T-cell (primary cell): ENCODE measurements around the gene SLC25A24. TPM values are rescaled to one million over a fixed set of nuclear protein-coding genes. Genes with fewer than 3 reads are reported as not detected.
"Not testable (repeated sequence)": the region's sequence is repeated elsewhere in the genome, so short reads cannot be mapped to it uniquely, and the experiment has no call there.

ENCODE experiments used
- ATAC-seq, 4 experiments: fragments of 200-7000 bp in 3 of 4; fragments of 150-1000 bp in 1 of 4; cut with Tn5 transposase; replicated peaks in 1 of 4; 1 replicate in 3 of 4; 2 replicates in 1 of 4; pipeline ENCODE4 v1.10.0; 2021; ENCODE audit warnings: moderate library complexity in 3 of 4, mild to moderate bottlenecking in 2 of 4, moderate number of reproducible peaks in 1 of 4
- CTCF ChIA-PET, 2 donors: fragments of 300-600 bp; sonication (Branson Sonifier 250); formaldehyde crosslinking; loops; one replicate each; lab custom pipeline; 2022; ENCODE audit warnings: antibody characterized with exemption in 2 of 2; lab: Charles Lee
- POLR2A ChIA-PET, 2 donors: fragments of 300-600 bp; sonication (Branson Sonifier 250); formaldehyde crosslinking; loops; one replicate each; lab custom pipeline; 2022; ENCODE audit warnings: antibody characterized with exemption in 2 of 2; lab: Charles Lee
- DNase-seq, 35 experiments: peaks; one replicate each; pipeline versions ENCODE4 v3.0.0 to v3.0.0-alpha.2; 2013 to 2023
- H3K27ac ChIP-seq: one replicate; pipeline ENCODE4 v1.5.1; 2013; ENCODE audit warnings: low read length
- H3K27me3 ChIP-seq, 2 experiments: replicated peaks in 1 of 2; 1 replicate in 1 of 2; 2 replicates in 1 of 2; pipeline versions ENCODE4 v1.6.1 to v1.7.0; 2013; ENCODE audit warnings: low read length in 1 of 2, mixed read lengths in 1 of 2; ENCODE audit not compliant: control insufficient read depth in 2 of 2, insufficient read depth in 2 of 2; ENCODE audit errors: extremely low read depth in 1 of 2
- H3K36me3 ChIP-seq, 2 donors: 1 replicate in 1 of 2; 2 replicates in 1 of 2; pipeline versions ENCODE4 v1.6.1 to v1.7.0; 2013; ENCODE audit warnings: low read length in 1 of 2; ENCODE audit not compliant: control insufficient read depth in 2 of 2, insufficient read depth in 1 of 2; ENCODE audit errors: extremely low read depth in 1 of 2
- H3K4me1 ChIP-seq, 2 experiments: 1 replicate in 1 of 2; 2 replicates in 1 of 2; pipeline versions ENCODE4 v1.6.1 to v1.7.0; 2013; ENCODE audit warnings: low read length in 2 of 2, mixed read lengths in 1 of 2; ENCODE audit not compliant: insufficient read depth in 2 of 2, control insufficient read depth in 1 of 2; ENCODE audit errors: extremely low read depth in 1 of 2
- H3K4me3 ChIP-seq, 2 donors: 1 replicate in 1 of 2; 2 replicates in 1 of 2; pipeline versions ENCODE4 v1.5.1 to v1.7.0; 2013; ENCODE audit warnings: mild to moderate bottlenecking in 2 of 2, low read length in 1 of 2, moderate library complexity in 1 of 2; ENCODE audit not compliant: control insufficient read depth in 1 of 2; ENCODE audit errors: extremely low read depth in 1 of 2
- H3K9me3 ChIP-seq: 2 replicates; pipeline ENCODE4 v1.7.0; 2013
- H3K27ac Mint-ChIP-seq, 2 donors: one replicate each; pipeline ENCODE4 v1.8.0; 2020 to 2021; ENCODE audit warnings: mild to moderate bottlenecking in 2 of 2, mixed read lengths in 2 of 2
- H3K27me3 Mint-ChIP-seq, 2 donors: one replicate each; pipeline ENCODE4 v1.8.0; 2021 to 2022; ENCODE audit warnings: mixed read lengths in 2 of 2
- H3K36me3 Mint-ChIP-seq: one replicate; pipeline ENCODE4 v1.8.0; 2021; ENCODE audit warnings: mixed read lengths
- H3K4me1 Mint-ChIP-seq, 3 donors: one replicate each; pipeline ENCODE4 v1.8.0; 2020 to 2022; ENCODE audit warnings: mixed read lengths in 3 of 3, mild to moderate bottlenecking in 1 of 3
- H3K4me3 Mint-ChIP-seq, 3 donors: one replicate each; pipeline ENCODE4 v1.8.0; 2020 to 2022; ENCODE audit warnings: mild to moderate bottlenecking in 3 of 3, mixed read lengths in 3 of 3, moderate library complexity in 3 of 3
- H3K9me3 Mint-ChIP-seq, 3 donors: one replicate each; pipeline ENCODE4 v1.8.0; 2020 to 2022; ENCODE audit warnings: mixed read lengths in 3 of 3
- WGBS: methylation state at CpG from one replicate; pipeline ENCODE4 v1.1.5; 2013; ENCODE audit warnings: missing lambda C conversion rate; ENCODE audit not compliant: insufficient coverage; 5-methylcytosine and 5-hydroxymethylcytosine counted together
- total RNA-seq, 35 experiments: library from RNA in 6 of 35; stranded (reverse) in 6 of 35; fragments of 120-200 nt in 1 of 35; gene quantifications; one replicate each; pipeline versions ENCODE4 v1.2.1 to v1.2.4 and lab custom pipeline; 2013 to 2026

The SLC25A24 gene
- total RNA-seq, 5 donors from 2014 or later (not counting 1 experiment from before 2014, with no cell fraction given): 8.9 to 19.3 (median 15.5) TPM

DNA sequence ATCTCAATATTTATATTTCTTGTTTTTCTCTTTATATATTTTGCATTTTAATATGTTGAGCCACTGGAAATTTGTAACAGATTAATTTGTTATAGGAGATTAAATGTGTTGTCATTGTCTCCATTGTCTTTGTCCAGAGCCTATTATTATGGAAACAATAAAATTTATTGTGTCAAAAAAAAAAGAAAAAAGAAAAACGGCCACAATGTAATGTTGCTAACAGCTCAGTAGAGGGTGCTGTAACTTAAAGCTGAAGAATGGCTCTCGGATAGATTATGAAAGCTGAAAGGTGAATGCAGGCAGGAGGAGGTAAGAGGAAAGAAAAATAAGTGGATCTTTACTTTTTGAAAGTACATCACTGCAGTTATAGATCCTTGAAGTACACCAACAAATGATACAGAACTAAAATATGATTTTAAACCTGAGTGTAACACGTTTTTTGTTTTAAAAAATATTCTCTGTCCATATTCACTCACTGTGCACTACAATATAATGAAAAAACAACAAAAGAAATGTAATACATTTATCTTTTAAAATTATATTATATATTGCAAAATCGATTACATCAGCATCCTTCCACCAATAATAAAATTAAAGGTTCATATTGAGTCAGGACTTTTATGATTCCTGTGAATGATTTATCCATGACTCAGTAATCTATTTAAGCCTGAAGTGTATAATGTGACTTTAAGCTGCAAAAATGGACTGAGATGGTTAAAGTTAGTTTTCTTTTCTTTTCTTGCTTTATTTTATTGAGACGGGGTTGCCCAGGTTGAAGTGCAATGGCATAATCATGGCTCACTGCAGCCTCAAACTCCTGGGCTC, 14.7 kb upstream of the SLC25A24 start:
- H3K4me3 Mint-ChIP-seq, H3K36me3 Mint-ChIP-seq, H3K4me1 Mint-ChIP-seq, CTCF ChIA-PET, POLR2A ChIA-PET, H3K36me3 ChIP-seq, H3K27ac Mint-ChIP-seq, H3K9me3 ChIP-seq, H3K27me3 ChIP-seq, H3K27ac ChIP-seq, H3K9me3 Mint-ChIP-seq, H3K4me1 ChIP-seq, H3K4me3 ChIP-seq: not testable (repeated sequence)
- peaks cover 15 to 18% of the 10 kb centered on the region in 2 donors for H3K27me3 Mint-ChIP-seq
- no CpG with 5 or more reads among the region's 5 CpGs for WGBS
- peak in 1 of 35 experiments; percentile 42 for DNase-seq
- ATAC-seq: peak in 3 of 4 experiments; percentile 61 to 81 (median 66)

DNA sequence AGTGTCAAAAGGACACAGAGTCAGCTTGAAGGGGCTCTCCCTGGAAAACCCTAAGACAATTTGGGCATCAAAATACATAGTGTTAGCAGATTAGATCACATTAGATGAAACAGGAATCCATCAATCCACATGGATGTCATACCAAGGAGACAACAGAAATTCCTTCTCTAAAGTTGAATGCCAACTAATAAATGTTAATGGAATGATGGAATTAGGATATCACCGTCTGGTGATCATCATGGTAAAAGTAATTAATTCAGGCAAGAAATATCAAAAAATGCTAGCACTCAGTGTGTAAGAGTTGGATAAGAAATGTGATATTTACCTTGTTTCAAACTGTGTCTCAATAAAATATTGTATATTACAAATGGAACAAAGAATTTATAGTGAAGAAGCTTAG, 10.9 kb upstream of the SLC25A24 start:
- no peaks in the 10 kb centered on the region for H3K36me3 Mint-ChIP-seq
- Histone ChIP-seq H3K9me3 (no peaks in the 10 kb centered on the region), H3K36me3 (no peaks in the 10 kb centered on the region), H3K4me1 (peaks cover 0 to 4% of the 10 kb centered on the region in 2 experiments), H3K27me3 (peaks cover 0 to 12% of the 10 kb centered on the region in 2 experiments), H3K4me3 (no peak overlapping the region), H3K27ac (no peak overlapping the region)
- ATAC-seq: no peak
- DNase-seq: no peak
- H3K4me3 Mint-ChIP-seq: no peak overlapping the region
- no peak overlapping the region for H3K27ac Mint-ChIP-seq
- no peaks in the 10 kb centered on the region for H3K9me3 Mint-ChIP-seq
- POLR2A ChIA-PET: no interaction called here
- CTCF ChIA-PET: no interaction called here
- no CpG with 5 or more reads among the region's 1 CpG for WGBS
- peaks cover 28 to 34% of the 10 kb centered on the region in 2 donors for H3K27me3 Mint-ChIP-seq
- peaks cover 7 to 10% (median 9%) of the 10 kb centered on the region in 3 donors for H3K4me1 Mint-ChIP-seq

DNA sequence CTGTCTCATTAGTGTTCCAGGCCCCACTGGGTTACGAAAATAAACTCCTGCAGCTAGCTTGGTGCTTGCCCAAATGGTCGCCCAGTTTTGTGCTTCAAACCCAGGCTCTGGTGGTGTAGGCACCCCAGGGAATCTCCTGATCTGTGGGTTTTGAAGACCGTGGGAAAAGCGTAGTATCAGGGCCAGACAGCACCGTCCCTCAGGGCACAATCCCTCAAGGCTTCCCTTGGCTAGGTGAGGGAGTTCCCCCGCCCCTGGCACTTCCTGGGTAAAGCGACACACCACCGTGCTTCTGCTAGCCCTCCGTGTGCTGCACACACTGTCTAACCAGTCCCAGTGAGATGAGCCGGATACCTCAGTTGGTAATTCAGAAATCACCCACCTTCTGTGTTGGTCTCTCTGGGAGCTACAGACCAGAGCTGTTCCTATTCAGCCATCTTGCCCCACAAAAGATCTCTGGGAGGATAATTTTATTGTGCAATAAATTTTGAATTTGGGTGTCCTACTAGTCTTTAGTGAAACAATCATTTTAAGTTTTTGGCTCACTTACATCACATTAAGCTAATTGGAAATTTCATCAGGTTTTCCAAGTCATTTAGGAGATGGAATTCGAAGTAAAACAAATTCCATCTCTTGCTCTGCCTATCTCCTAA, 9.4 kb upstream of the SLC25A24 start:
- DNase-seq (peak in 5 of 35 experiments; percentile 1 to 24 (median 4)), ATAC-seq (peak in 3 of 4 experiments; percentile 49 to 61 (median 52))
- 52% methylated on average over 7 of the region's 11 CpGs for WGBS
- Histone ChIP-seq H3K36me3 (no peaks in the 10 kb centered on the region), H3K27me3 (peaks cover 0 to 12% of the 10 kb centered on the region in 2 experiments), H3K27ac (no peak overlapping the region), H3K4me1 (peaks cover 0 to 4% of the 10 kb centered on the region in 2 experiments), H3K9me3 (no peaks in the 10 kb centered on the region), H3K4me3 (no peak overlapping the region)
- Mint-ChIP-seq H3K9me3 (no peaks in the 10 kb centered on the region), H3K36me3 (no peaks in the 10 kb centered on the region), H3K4me3 (no peak overlapping the region), H3K27me3 (peaks cover 28 to 34% of the 10 kb centered on the region in 2 donors), H3K27ac (no peak overlapping the region), H3K4me1 (peaks cover 7 to 10% (median 9%) of the 10 kb centered on the region in 3 donors)
- POLR2A ChIA-PET: no interaction called here
- CTCF ChIA-PET: interaction anchor here in 1 of 2 donors (0.5 kb wide), 1 partner anchor 1991 kb away, joined by 3 read pairs; no protein-coding TSS in a partner anchor

DNA sequence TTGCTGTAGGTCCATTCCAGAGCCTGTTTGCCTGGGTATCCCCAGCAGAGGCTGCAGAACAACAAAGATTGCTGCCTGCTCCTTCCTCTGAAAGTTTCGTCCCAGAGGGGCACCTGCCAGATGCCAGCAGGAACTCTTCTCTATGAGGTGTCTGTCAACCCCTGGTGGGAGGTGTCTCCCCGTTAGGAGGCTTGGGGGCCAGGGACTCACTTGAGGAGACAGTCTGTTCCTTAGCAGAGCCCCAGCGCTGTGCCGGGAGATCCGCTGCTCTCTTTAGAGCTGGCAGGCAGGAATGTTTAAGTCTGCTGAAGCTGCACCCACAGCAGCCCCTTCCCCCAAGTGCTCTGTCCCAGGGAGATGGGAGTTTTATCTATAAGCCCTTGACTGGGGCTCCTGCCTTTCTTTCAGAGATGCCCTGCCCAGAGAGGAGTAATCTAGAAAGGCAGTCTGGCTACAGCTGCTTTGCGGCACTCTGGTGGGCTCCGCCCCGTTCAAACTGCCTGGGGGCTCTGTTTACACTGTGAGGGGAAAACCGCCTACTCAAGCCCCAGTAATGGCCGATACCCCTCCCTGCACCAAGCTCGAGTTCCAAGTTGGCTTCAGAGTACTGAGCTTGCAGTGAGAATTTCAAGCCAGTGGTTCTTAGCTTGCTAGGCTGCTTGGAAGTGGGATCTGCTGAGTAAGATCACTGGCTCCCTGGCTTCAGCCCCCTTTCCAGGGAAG, 8.7 kb upstream of the SLC25A24 start:
- Mint-ChIP-seq H3K4me1 (peaks cover 7 to 14% (median 9%) of the 10 kb centered on the region in 3 donors), H3K27me3 (peaks cover 28 to 34% of the 10 kb centered on the region in 2 donors), H3K9me3 (peaks cover 0 to 4% (median 0%) of the 10 kb centered on the region in 3 donors), H3K4me3 (no peak overlapping the region), H3K27ac (no peak overlapping the region), H3K36me3 (no peaks in the 10 kb centered on the region)
- peaks cover 0 to 4% of the 10 kb centered on the region in 2 experiments for H3K4me1 ChIP-seq
- WGBS: 100% methylated on average over 1 of the region's 11 CpGs
- no peaks in the 10 kb centered on the region for H3K36me3 ChIP-seq
- no peak for DNase-seq
- H3K27ac ChIP-seq: no peak overlapping the region
- H3K9me3 ChIP-seq: no peaks in the 10 kb centered on the region
- ChIA-PET CTCF (no interaction called here), POLR2A (no interaction called here)
- no peak overlapping the region for H3K4me3 ChIP-seq
- peaks cover 0 to 12% of the 10 kb centered on the region in 2 experiments for H3K27me3 ChIP-seq
- ATAC-seq: no peak

DNA sequence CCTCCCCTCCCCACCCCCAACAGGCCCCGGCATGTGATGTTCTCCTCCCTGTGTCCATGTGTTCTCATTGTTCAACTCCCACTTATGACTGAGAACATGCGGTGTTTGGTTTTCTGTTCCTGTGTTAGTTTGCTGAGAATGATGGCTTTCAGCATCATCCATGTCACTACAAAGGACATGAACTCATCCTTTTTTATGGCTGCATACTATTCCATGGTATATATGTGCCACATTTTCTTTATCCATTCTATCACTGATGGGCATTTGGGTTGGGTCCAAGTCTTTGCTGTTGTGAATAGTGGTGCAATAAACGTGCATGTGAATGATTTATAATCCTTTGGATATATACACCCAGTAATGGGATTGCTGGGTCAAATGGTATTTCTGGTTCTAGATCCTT, 3.4 kb upstream of the SLC25A24 start:
- H3K27ac ChIP-seq, H3K4me3 ChIP-seq, H3K27ac Mint-ChIP-seq, ATAC-seq, H3K9me3 ChIP-seq, H3K36me3 Mint-ChIP-seq, H3K36me3 ChIP-seq, H3K9me3 Mint-ChIP-seq, H3K27me3 ChIP-seq, DNase-seq, POLR2A ChIA-PET, H3K4me3 Mint-ChIP-seq: not testable (repeated sequence)
- peaks cover 13 to 18% of the 10 kb centered on the region in 2 donors for H3K27me3 Mint-ChIP-seq
- CTCF ChIA-PET: interaction anchor here (0.6 to 0.7 kb wide), 2 partner anchors 80 to 426 kb away, joined by 3 read pairs; no protein-coding TSS in a partner anchor
- WGBS: no CpG with 5 or more reads among the region's 3 CpGs
- peaks cover 19 to 23% (median 22%) of the 10 kb centered on the region in 3 donors for H3K4me1 Mint-ChIP-seq
- peaks cover 4 to 13% of the 10 kb centered on the region in 2 experiments for H3K4me1 ChIP-seq

DNA sequence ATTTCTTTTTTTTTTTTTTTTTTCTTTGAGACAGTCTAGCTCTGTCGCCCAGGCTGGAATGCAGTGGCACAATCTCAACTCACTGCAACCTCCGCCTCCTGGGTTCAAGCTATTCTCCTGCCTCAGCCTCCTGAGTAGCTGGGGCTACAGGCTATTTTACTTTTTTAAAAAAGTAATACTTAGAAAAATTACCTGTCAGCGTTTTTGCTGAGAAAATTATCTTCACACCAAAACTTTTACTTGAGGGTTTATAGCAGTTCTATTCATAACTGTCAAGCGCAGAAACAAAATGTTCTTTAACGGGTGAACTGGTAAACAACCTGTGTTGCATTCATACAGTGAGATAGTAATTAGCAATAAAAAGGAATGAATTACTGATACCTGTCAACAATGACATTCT, 1.5 kb upstream of the SLC25A24 start:
- CTCF ChIA-PET: no interaction called here
- Histone ChIP-seq H3K4me1 (peaks cover 4 to 13% of the 10 kb centered on the region in 2 experiments), H3K4me3 (no peak overlapping the region), H3K36me3 (no peaks in the 10 kb centered on the region), H3K27me3 (no peaks in the 10 kb centered on the region), H3K27ac (no peak overlapping the region), H3K9me3 (no peaks in the 10 kb centered on the region)
- no peak for DNase-seq
- POLR2A ChIA-PET: no interaction called here
- peak overlapping the region in 1 of 3 donors; percentile 88 for H3K4me3 Mint-ChIP-seq
- H3K27ac Mint-ChIP-seq: no peak overlapping the region
- ATAC-seq: no peak
- peaks cover 0 to 5% (median 0%) of the 10 kb centered on the region in 3 donors for H3K9me3 Mint-ChIP-seq
- no CpG with 5 or more reads among the region's 5 CpGs for WGBS
- peaks cover 35 to 39% (median 37%) of the 10 kb centered on the region in 3 donors for H3K4me1 Mint-ChIP-seq
- H3K36me3 Mint-ChIP-seq: peaks cover 11% of the 10 kb centered on the region
- H3K27me3 Mint-ChIP-seq: peaks cover 6 to 8% of the 10 kb centered on the region in 2 donors
